HepG2 (cell line): Measurements from ENCODE around the gene SC5D. TPM values are rescaled to one million over a fixed set of nuclear protein-coding genes. Genes with fewer than 3 reads are reported as not detected.

ENCODE experiments used
- ATAC-seq: fragments of 200-7000 bp; cut with Tn5 transposase; 3 replicates; pipeline ENCODE4 v1.9.1; 2020; ENCODE audit warnings: mild to moderate bottlenecking, moderate library complexity
- BruUV-seq: library from RNA; stranded (reverse); fragments of 400-500 nt; replicated peaks from 2 replicates; lab custom pipeline; 2021; lab: Mats Ljungman, UMichigan
- CTCF ChIA-PET: fragments of 300-600 bp; formaldehyde crosslinking; extraction: SDS; loops from one replicate; lab custom pipeline; 2021; ENCODE audit warnings: low total read pairs, inconsistent platforms, low intra/inter-chr PET ratio; lab: Yijun Ruan, JAX
- POLR2A ChIA-PET: fragments of 350-600 bp; sonication (Branson Sonifier 250); formaldehyde crosslinking; loops from one replicate; lab custom pipeline; 2020; ENCODE audit warnings: antibody characterized with exemption, inconsistent platforms; lab: Yijun Ruan, JAX
- DNase-seq: peaks from one replicate; pipeline ENCODE4 v3.0.0-alpha.2; 2015; ENCODE audit warnings: low spot score
- FAIRE-seq: peaks from 3 replicates; lab custom pipeline; 2011; peaks lifted over from hg19 to GRCh38; lab: Jason Lieb, UNC
- H2AFZ ChIP-seq: one replicate; pipeline ENCODE4 v1.6.1; 2011; ENCODE audit warnings: low read length, inconsistent platforms
- H3K27ac ChIP-seq: fragments of 300-600 bp; 3 replicates; pipeline ENCODE4 v1.8.0; 2011; ENCODE audit warnings: mixed run types, mild to moderate bottlenecking, mixed read lengths, low read length, inconsistent platforms; ENCODE audit not compliant: insufficient read depth; ENCODE audit errors: extremely low read length
- H3K27me3 ChIP-seq, 2 experiments: fragments of 200-600 bp in 1 of 2; 2 replicates in 1 of 2; 3 replicates in 1 of 2; pipeline versions ENCODE4 v1.6.0 to v1.8.0; 2011; ENCODE audit warnings: low read length in 2 of 2, mild to moderate bottlenecking in 2 of 2, moderate library complexity in 2 of 2, inconsistent platforms in 1 of 2; ENCODE audit not compliant: insufficient read depth in 2 of 2, control insufficient read depth in 1 of 2
- H3K36me3 ChIP-seq, 2 experiments: fragments of 200-600 bp in 1 of 2; replicated peaks in 1 of 2; 2 replicates in 1 of 2; 3 replicates in 1 of 2; pipeline versions ENCODE4 v1.5.1 to v1.8.0; 2011; ENCODE audit warnings: low read length in 2 of 2, inconsistent platforms in 1 of 2; ENCODE audit not compliant: insufficient read depth in 2 of 2, control insufficient read depth in 1 of 2
- H3K4me1 ChIP-seq: 2 replicates; pipeline ENCODE4 v1.5.1; 2012; ENCODE audit warnings: low read length, inconsistent platforms; ENCODE audit not compliant: insufficient read depth
- H3K4me2 ChIP-seq: 2 replicates; pipeline ENCODE4 v1.6.0; 2011; ENCODE audit warnings: low read depth, low read length, inconsistent platforms
- H3K4me3 ChIP-seq, 3 experiments: fragments of 200-600 bp in 1 of 3; sonication (generic), shearing (Covaris generic) in 1 of 3; replicated peaks in 1 of 3; 2 replicates each; pipeline ENCODE4 v1.5.1; 2011 to 2016; ENCODE audit warnings: low read length in 3 of 3, inconsistent platforms in 2 of 3, low read depth in 2 of 3, mild to moderate bottlenecking in 2 of 3, control low read depth in 1 of 3, mixed read lengths in 1 of 3; ENCODE audit not compliant: insufficient read depth in 1 of 3
- H3K79me2 ChIP-seq: one replicate; pipeline ENCODE4 v1.6.1; 2011; ENCODE audit warnings: low read length, inconsistent platforms; ENCODE audit not compliant: insufficient read depth
- H3K9ac ChIP-seq: 2 replicates; pipeline ENCODE4 v1.6.0; 2011; ENCODE audit warnings: mild to moderate bottlenecking, low read depth, low read length, inconsistent platforms; ENCODE audit not compliant: insufficient read depth
- H3K9me3 ChIP-seq: 2 replicates; pipeline ENCODE4 v1.5.1; 2012; ENCODE audit warnings: mild to moderate bottlenecking, low read length
- H4K20me1 ChIP-seq: 2 replicates; pipeline ENCODE4 v1.6.0; 2011; ENCODE audit warnings: inconsistent platforms, mild to moderate bottlenecking, low read length, moderate library complexity; ENCODE audit not compliant: insufficient read depth
- MXD1 ChIP-seq: sonication (generic); formaldehyde crosslinking; IDR thresholded peaks from 2 replicates; pipeline ENCODE4 v1.4.0; 2020; ENCODE audit warnings: mild to moderate bottlenecking, missing genetic modification reagents
- XRCC5 ChIP-seq: fragments of 200-400 bp; formaldehyde crosslinking; optimal IDR thresholded peaks from 2 replicates; pipeline ENCODE3; 2017; ENCODE audit warnings: mild to moderate bottlenecking, low read length
- ZNF207 ChIP-seq: fragments of 450-650 bp; IDR thresholded peaks from 2 replicates; pipeline ENCODE4 v1.6.1; 2016; ENCODE audit warnings: antibody characterized with exemption, borderline replicate concordance
- ZNF713 ChIP-seq: sonication (generic); formaldehyde crosslinking; IDR thresholded peaks from 2 replicates; pipeline ENCODE4 v1.4.0; 2020; ENCODE audit warnings: mild to moderate bottlenecking, missing genetic modification reagents
- ZNF724P ChIP-seq: sonication (generic); formaldehyde crosslinking; IDR thresholded peaks from 2 replicates; pipeline ENCODE4 v1.8.0; 2022; ENCODE audit warnings: missing genetic modification reagents, borderline replicate concordance
- WGBS: methylation state at CpG from one replicate; pipeline ENCODE4 v1.1.6; 2017; ENCODE audit warnings: low lambda C conversion rate; 5-methylcytosine and 5-hydroxymethylcytosine counted together
- in situ Hi-C: cut with HindIII; loops from 2 replicates; pipeline ENCODE4 v1.10.0; 2017; ENCODE audit warnings: low pct_unique_long_range_greater_than_20kb; ENCODE audit not compliant: extremely low pct_ligation_motif_present
- intact Hi-C: fragments of 100-400 bp; cut with micrococcal nuclease; formaldehyde crosslinking; loops from one replicate; pipeline ENCODE4 v1.10.0; 2022; ENCODE audit not compliant: unreplicated experiment
- polyA plus RNA-seq, 8 experiments: library from polyadenylated mRNA; depleted of rRNA in 3 of 8; stranded (reverse) in 7 of 8; unstranded in 1 of 8; fragments of >200 nt; fragmentation: Illumina TruSeq in 4 of 8; extraction: Trizol in 4 of 8; gene quantifications; 2 replicates each; pipeline versions ENCODE4 v1.2.1 to v1.2.3, GENCODE V29; 2011 to 2016; ENCODE audit warnings: low read depth in 4 of 8, missing spikeins in 1 of 8, mixed read lengths in 1 of 8; ENCODE audit not compliant: insufficient read depth in 1 of 8
- total RNA-seq, 5 experiments: library from RNA; depleted of rRNA; stranded (reverse); fragments of >200 nt; fragmentation: Illumina TruSeq; extraction: Trizol; gene quantifications; 2 replicates each; pipeline ENCODE4 v1.2.3, GENCODE V29; 2016; ENCODE audit warnings: low read depth in 1 of 5
- TF ChIP-seq, protein P1 (sequence below): sonication (generic); formaldehyde crosslinking; IDR thresholded peaks from 2 replicates; pipeline ENCODE4 v1.4.0; 2020; ENCODE audit warnings: missing genetic modification reagents

The SC5D gene
- total and polyA plus RNA-seq, 2 of the 13 experiments (the other 11 are each of a cell fraction or from before 2014, with no cell fraction given) = 84.4 to 155 TPM

GRCh38 chr11:121257976-121258375 lies 34.6 kb upstream of the SC5D start (continued):
- TF ChIP-seq MXD1 (CRISPR knock-in tag) (no peak), XRCC5 (no peak)
- TF ChIP-seq, all 625 proteins: peak for 0

GRCh38 chr11:121265586-121265985 lies 27.0 kb upstream of the SC5D start:
- in situ Hi-C loops (no loop called here), intact Hi-C loops (no loop called here)
- H3K4me1 ChIP-seq = no peaks in the 10 kb centered on the region
- POLR2A ChIA-PET = no interaction called here
- WGBS = 47% methylated on average over 3 of the region's 6 CpGs
- H3K27ac ChIP-seq = no peak overlapping the region
- H3K9me3 ChIP-seq = no peaks in the 10 kb centered on the region
- no peaks in the 10 kb centered on the region for H3K79me2 ChIP-seq
- ATAC-seq (peak; percentile 38; the same call in 1 of the 3 replicates), DNase-seq (no peak), FAIRE-seq (no peak)
- no peak overlapping the region for H3K9ac ChIP-seq
- CTCF ChIA-PET = no interaction called here
- BruUV-seq = no TSS peak
- no peak overlapping the region for H3K4me2 ChIP-seq
- no peak overlapping the region for H3K4me3 ChIP-seq
- TF ChIP-seq ZNF713 (no peak), ZNF207 (no peak), ZNF724P (CRISPR knock-in tag) (no peak)
- TF ChIP-seq, protein P1, sequence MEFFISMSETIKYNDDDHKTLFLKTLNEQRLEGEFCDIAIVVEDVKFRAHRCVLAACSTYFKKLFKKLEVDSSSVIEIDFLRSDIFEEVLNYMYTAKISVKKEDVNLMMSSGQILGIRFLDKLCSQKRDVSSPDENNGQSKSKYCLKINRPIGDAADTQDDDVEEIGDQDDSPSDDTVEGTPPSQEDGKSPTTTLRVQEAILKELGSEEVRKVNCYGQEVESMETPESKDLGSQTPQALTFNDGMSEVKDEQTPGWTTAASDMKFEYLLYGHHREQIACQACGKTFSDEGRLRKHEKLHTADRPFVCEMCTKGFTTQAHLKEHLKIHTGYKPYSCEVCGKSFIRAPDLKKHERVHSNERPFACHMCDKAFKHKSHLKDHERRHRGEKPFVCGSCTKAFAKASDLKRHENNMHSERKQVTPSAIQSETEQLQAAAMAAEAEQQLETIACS (CRISPR knock-in tag) = no peak
- H2AFZ ChIP-seq = no peak overlapping the region
- peaks cover 0 to 9% of the 10 kb centered on the region in 2 experiments; a peak in 2 of 5 replicates for H3K27me3 ChIP-seq
- no peaks in the 10 kb centered on the region for H4K20me1 ChIP-seq
- no peaks in the 10 kb centered on the region for H3K36me3 ChIP-seq
